Smooth muscle cell (in vitro differentiated cells): ENCODE results near the gene NACC2. TPM values are rescaled to one million over a fixed set of nuclear protein-coding genes. Genes with fewer than 3 reads are reported as not detected.

Experiments used
- DNase-seq: peaks from one replicate; lab custom pipeline; 2025; ENCODE audit not compliant: unreplicated experiment; lab: John Stamatoyannopoulos, UW
- H2AFZ ChIP-seq: fragments of 200-600 bp; sonication (generic); 2 replicates; pipeline ENCODE4 v1.6.0; 2016; ENCODE audit warnings: antibody characterized with exemption, low read depth, mild to moderate bottlenecking
- H3F3A ChIP-seq: fragments of 200-600 bp; sonication (generic); 2 replicates; pipeline ENCODE4 v1.6.0; 2017; ENCODE audit warnings: antibody characterized with exemption, low read depth
- H3K27ac ChIP-seq: fragments of 200-600 bp; sonication (generic); 2 replicates; pipeline ENCODE4 v1.5.1; 2016; ENCODE audit warnings: low read depth, mild to moderate bottlenecking
- H3K27me3 ChIP-seq: fragments of 200-600 bp; sonication (generic); 2 replicates; pipeline ENCODE4 v1.6.1; 2016; ENCODE audit warnings: low read depth, mild to moderate bottlenecking
- H3K36me3 ChIP-seq: fragments of 200-600 bp; sonication (generic); 2 replicates; pipeline ENCODE4 v1.5.1; 2016; ENCODE audit warnings: low read depth
- H3K4me1 ChIP-seq: fragments of 200-600 bp; sonication (generic); 2 replicates; pipeline ENCODE4 v1.5.1; 2016; ENCODE audit warnings: low read depth
- H3K4me2 ChIP-seq: fragments of 200-600 bp; sonication (generic); 2 replicates; pipeline ENCODE4 v1.6.0; 2016; ENCODE audit warnings: mild to moderate bottlenecking
- H3K4me3 ChIP-seq: fragments of 200-600 bp; sonication (generic); 2 replicates; pipeline ENCODE4 v1.5.1; 2016; ENCODE audit warnings: mild to moderate bottlenecking
- H3K79me2 ChIP-seq: fragments of 200-600 bp; sonication (generic); 2 replicates; pipeline ENCODE4 v1.6.0; 2016; ENCODE audit warnings: low read depth, mild to moderate bottlenecking
- H3K9ac ChIP-seq: fragments of 200-600 bp; sonication (generic); 2 replicates; pipeline ENCODE4 v1.6.0; 2016; ENCODE audit warnings: low read depth
- H3K9me3 ChIP-seq: fragments of 200-600 bp; sonication (generic); replicated peaks from 2 replicates; pipeline ENCODE4 v1.5.1; 2016; ENCODE audit warnings: low read depth
- H4K20me1 ChIP-seq: fragments of 200-600 bp; sonication (generic); 2 replicates; pipeline ENCODE4 v1.6.0; 2016; ENCODE audit warnings: low read depth
- WGBS: methylation state at CpG from one replicate; pipeline ENCODE4 v1.1.7; 2016; ENCODE audit warnings: low lambda C conversion rate; 5-methylcytosine and 5-hydroxymethylcytosine counted together
- polyA plus RNA-seq: library from polyadenylated mRNA; unstranded; fragments of >200 nt; fragmentation: Nextera tagmentation; extraction: Ambion mirVana; gene quantifications from 2 replicates; pipeline ENCODE4 v1.2.1, GENCODE V29; 2016
- total RNA-seq: library from RNA; depleted of rRNA; stranded (reverse); fragments of >200 nt; gene quantifications from 2 replicates; pipeline ENCODE4 v1.2.3, GENCODE V29; 2014
- TF ChIP-seq, protein P1 (sequence below): fragments of 200-600 bp; sonication (generic); IDR thresholded peaks from 2 replicates; pipeline ENCODE4 v1.5.1; 2017; ENCODE audit warnings: borderline replicate concordance, mild to moderate bottlenecking, antibody characterized with exemption; ENCODE audit not compliant: insufficient read depth, poor library complexity, severe bottlenecking

The NACC2 gene
- total and polyA plus RNA-seq, 2 experiments from 2014 or later, result 6.7 to 8.8 TPM

DNA sequence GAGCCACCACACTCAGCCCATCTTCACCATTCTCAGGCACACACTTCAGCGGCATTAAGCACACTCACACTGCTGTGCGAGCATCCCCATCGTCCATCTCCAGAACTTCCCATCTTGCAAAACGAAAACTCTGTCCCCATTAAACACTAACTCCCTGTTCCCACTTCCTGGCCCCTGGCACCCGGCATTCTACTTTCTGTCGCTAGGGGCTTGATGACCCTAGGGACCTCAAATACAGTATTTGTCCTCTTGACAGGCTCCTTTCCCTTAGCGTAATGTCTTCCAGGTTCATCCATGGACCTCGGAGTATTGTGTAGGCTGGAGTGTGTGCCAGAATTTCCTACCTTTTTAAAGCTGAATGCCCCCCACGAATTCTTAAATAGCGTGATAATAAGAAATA lies 119.3 kb downstream of the NACC2 start:
- H3K27me3 ChIP-seq, result no peaks in the 10 kb centered on the region
- H3F3A ChIP-seq, result no peaks in the 10 kb centered on the region
- no peaks in the 10 kb centered on the region for H4K20me1 ChIP-seq
- no peak overlapping the region for H3K9ac ChIP-seq
- H3K4me2 ChIP-seq, result no peak overlapping the region
- no peak overlapping the region for H3K27ac ChIP-seq
- TF ChIP-seq, protein P1, sequence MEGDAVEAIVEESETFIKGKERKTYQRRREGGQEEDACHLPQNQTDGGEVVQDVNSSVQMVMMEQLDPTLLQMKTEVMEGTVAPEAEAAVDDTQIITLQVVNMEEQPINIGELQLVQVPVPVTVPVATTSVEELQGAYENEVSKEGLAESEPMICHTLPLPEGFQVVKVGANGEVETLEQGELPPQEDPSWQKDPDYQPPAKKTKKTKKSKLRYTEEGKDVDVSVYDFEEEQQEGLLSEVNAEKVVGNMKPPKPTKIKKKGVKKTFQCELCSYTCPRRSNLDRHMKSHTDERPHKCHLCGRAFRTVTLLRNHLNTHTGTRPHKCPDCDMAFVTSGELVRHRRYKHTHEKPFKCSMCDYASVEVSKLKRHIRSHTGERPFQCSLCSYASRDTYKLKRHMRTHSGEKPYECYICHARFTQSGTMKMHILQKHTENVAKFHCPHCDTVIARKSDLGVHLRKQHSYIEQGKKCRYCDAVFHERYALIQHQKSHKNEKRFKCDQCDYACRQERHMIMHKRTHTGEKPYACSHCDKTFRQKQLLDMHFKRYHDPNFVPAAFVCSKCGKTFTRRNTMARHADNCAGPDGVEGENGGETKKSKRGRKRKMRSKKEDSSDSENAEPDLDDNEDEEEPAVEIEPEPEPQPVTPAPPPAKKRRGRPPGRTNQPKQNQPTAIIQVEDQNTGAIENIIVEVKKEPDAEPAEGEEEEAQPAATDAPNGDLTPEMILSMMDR, result no peak
- no peak for DNase-seq
- WGBS, result 79% methylated on average over 10 of the region's 10 CpGs
- no peaks in the 10 kb centered on the region for H3K36me3 ChIP-seq
- H3K9me3 ChIP-seq, result no peaks in the 10 kb centered on the region
- H3K4me3 ChIP-seq, result no peak overlapping the region
- H3K4me1 ChIP-seq, result peaks cover 9% of the 10 kb centered on the region
- no peak overlapping the region for H2AFZ ChIP-seq
- no peaks in the 10 kb centered on the region for H3K79me2 ChIP-seq

DNA sequence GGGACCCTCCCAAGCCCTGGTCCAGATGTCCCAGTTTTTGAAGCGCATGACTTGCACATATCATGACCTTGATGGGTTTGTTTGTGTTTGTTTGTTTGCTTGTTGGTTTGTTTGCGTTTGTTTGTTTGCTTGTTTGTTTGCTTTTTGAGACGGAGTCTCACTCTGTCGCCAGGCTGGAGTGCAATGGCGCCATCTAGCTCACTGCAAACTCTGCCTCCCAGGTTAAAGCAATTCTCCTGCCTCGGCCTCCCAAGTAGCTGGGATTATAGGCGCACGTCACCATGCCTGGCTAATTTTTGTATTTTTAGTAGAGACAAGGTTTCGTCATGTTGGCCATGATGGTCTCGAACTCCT lies 120.9 kb downstream of the NACC2 start:
- Histone ChIP-seq H3K36me3 (no peaks in the 10 kb centered on the region), H3K79me2 (no peaks in the 10 kb centered on the region), H3K4me3 (no peak overlapping the region), H3K4me2 (no peak overlapping the region), H3K27me3 (no peaks in the 10 kb centered on the region), H3K4me1 (peaks cover 9% of the 10 kb centered on the region), H3K9me3 (no peaks in the 10 kb centered on the region), H3K9ac (no peak overlapping the region), H3K27ac (no peak overlapping the region), H2AFZ (no peak overlapping the region), H3F3A (no peaks in the 10 kb centered on the region), H4K20me1 (no peaks in the 10 kb centered on the region)
- TF ChIP-seq, protein P1, result no peak
- no peak for DNase-seq
- WGBS, result 59% methylated on average over 10 of the region's 10 CpGs

DNA sequence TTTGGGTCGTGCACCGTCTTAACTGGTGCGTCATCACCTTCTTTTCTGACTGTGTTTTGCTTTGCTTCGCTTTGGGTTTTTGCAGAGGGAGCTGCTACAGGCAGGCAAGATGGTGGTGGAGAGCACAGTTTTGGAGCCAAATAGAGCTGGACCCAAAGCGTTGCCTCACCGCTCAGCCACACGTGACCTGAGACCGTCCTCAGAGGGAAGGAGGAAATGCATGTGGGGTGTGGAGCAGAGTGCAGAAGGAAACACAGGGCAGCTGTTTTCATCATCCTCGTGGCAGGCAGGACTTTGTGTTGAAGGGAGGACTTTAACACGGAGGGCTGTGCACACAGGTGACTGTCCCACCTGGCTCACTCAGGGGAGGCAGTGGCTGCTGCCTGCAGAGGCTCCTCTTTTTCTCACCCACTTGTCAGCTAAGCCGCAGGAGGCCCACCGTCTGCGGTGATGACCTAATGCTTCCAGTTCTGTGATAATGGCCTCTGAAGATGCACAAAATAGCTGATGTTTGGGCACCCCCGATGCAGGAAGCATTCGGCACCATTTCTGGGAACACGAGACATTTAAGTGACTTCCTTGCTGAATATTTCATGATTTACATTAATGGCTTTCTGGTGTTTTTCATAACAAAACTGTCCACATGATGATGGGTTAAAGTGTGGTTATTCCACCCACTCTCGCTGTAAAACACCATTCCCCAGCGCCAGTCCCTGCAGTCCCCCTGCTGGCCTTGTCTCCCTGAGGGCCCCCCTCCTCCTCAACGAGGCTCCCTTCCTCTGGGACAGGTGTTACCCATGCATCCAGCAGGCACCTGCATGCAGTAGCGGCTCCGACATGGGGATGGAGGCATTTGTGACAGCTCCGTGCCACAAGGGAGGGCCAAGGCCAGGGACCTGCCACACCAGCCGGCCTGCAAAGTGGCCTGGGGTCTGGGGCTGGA lies 121.5 kb downstream of the NACC2 start:
- H3F3A ChIP-seq, result no peaks in the 10 kb centered on the region
- H3K27me3 ChIP-seq, result no peaks in the 10 kb centered on the region
- WGBS, result 59% methylated on average over 23 of the region's 23 CpGs
- DNase-seq, result no peak
- H3K9ac ChIP-seq, result no peak overlapping the region
- no peak overlapping the region for H3K4me3 ChIP-seq
- no peaks in the 10 kb centered on the region for H3K36me3 ChIP-seq
- TF ChIP-seq, protein P1, result no peak
- no peak overlapping the region for H3K4me2 ChIP-seq
- no peaks in the 10 kb centered on the region for H4K20me1 ChIP-seq
- no peaks in the 10 kb centered on the region for H3K79me2 ChIP-seq
- H3K9me3 ChIP-seq, result no peaks in the 10 kb centered on the region
- H3K4me1 ChIP-seq, result peaks cover 9% of the 10 kb centered on the region
- H3K27ac ChIP-seq, result no peak overlapping the region
- H2AFZ ChIP-seq, result no peak overlapping the region

DNA sequence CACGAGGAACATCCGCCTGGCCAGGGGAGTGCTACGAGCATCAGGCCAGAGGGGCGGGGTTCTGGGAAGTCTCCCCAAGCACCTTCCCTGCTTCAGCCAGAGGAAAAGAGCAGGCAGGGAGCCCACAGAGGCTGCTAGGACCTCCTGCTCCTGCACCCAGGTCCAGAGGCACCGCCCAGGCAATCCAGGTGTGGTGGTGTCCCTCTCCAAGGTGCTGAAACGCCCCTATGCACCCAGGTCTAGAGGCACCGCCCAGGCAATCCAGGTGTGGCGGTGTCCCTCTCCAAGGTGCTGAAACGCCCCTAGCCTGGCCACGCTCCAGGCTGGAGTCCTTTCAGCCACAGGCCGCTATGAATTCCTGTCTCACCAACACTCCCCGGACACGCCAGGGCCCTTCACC lies 123.2 kb downstream of the NACC2 start:
- Histone ChIP-seq H3F3A (no peaks in the 10 kb centered on the region), H3K27me3 (no peaks in the 10 kb centered on the region), H2AFZ (no peak overlapping the region), H3K79me2 (no peaks in the 10 kb centered on the region), H3K9ac (no peak overlapping the region), H3K36me3 (no peaks in the 10 kb centered on the region), H3K4me3 (no peak overlapping the region), H4K20me1 (no peaks in the 10 kb centered on the region), H3K4me2 (peak overlapping the region; percentile 13), H3K9me3 (no peaks in the 10 kb centered on the region), H3K27ac (no peak overlapping the region), H3K4me1 (peaks cover 5% of the 10 kb centered on the region)
- 40% methylated on average over 13 of the region's 13 CpGs for WGBS
- TF ChIP-seq, protein P1, result no peak
- DNase-seq, result no peak
